Activated CD4-positive, alpha-beta memory T cell treated with anti-CD3 and anti-CD28 coated beads, Interleukin-2, amount 10 ng/mL, durations not matched to agents 7 days and 5 days (primary cell): ENCODE measurements around the gene ATRN. TPM values are rescaled to one million over a fixed set of nuclear protein-coding genes. Genes with fewer than 3 reads are reported as not detected.
"Not testable (repeated sequence)": the region's sequence is repeated elsewhere in the genome, so short reads cannot be mapped to it uniquely, and the experiment has no call there.

Experiments
- CTCF ChIA-PET: fragments of 350-600 bp; sonication (Branson Sonifier 250); formaldehyde crosslinking; loops from one replicate; lab custom pipeline; 2021; ENCODE audit warnings: antibody characterized with exemption, inconsistent platforms; lab: Charles Lee
- POLR2A ChIA-PET: fragments of 350-600 bp; sonication (Branson Sonifier 250); formaldehyde crosslinking; loops from one replicate; lab custom pipeline; 2021; ENCODE audit warnings: antibody characterized with exemption; lab: Charles Lee
- DNase-seq: peaks from one replicate; pipeline ENCODE4 v3.0.0-alpha.2; 2020
- H3K27ac Mint-ChIP-seq: one replicate; pipeline ENCODE4 v1.8.0; 2021; ENCODE audit warnings: mild to moderate bottlenecking, mixed read lengths
- H3K27me3 Mint-ChIP-seq: one replicate; pipeline ENCODE4 v1.8.0; 2021; ENCODE audit warnings: mixed read lengths
- H3K36me3 Mint-ChIP-seq: one replicate; pipeline ENCODE4 v1.8.0; 2021; ENCODE audit warnings: low read depth, mixed read lengths
- H3K4me1 Mint-ChIP-seq: one replicate; pipeline ENCODE4 v1.8.0; 2021; ENCODE audit warnings: mixed read lengths
- H3K4me3 Mint-ChIP-seq: one replicate; pipeline ENCODE4 v1.8.0; 2021; ENCODE audit warnings: mild to moderate bottlenecking, mixed read lengths
- H3K9me3 Mint-ChIP-seq: one replicate; pipeline ENCODE4 v1.8.0; 2021; ENCODE audit warnings: mixed read lengths
- total RNA-seq, 2 experiments: library from RNA; stranded (reverse); gene quantifications; one replicate each; pipeline ENCODE4 v1.2.3, GENCODE V29; 2021

Gene ATRN
- total RNA-seq, 2 experiments from 2014 or later, result 7.8 to 8.1 TPM

GRCh38 chr20:3505148-3505547 lies 34.3 kb downstream of the ATRN start:
- no peaks in the 10 kb centered on the region for H3K36me3 Mint-ChIP-seq
- no peak overlapping the region for H3K27ac Mint-ChIP-seq
- H3K27me3 Mint-ChIP-seq, result no peaks in the 10 kb centered on the region
- ChIA-PET CTCF (no interaction called here), POLR2A (no interaction called here)
- H3K4me3 Mint-ChIP-seq, result no peak overlapping the region
- no peaks in the 10 kb centered on the region for H3K9me3 Mint-ChIP-seq
- no peak for DNase-seq
- H3K4me1 Mint-ChIP-seq, result peaks cover 8% of the 10 kb centered on the region

- Mint-ChIP-seq H3K4me1 (peaks cover 8% of the 10 kb centered on the region), H3K27ac (no peak overlapping the region), H3K27me3 (no peaks in the 10 kb centered on the region), H3K9me3 (no peaks in the 10 kb centered on the region), H3K4me3 (no peak overlapping the region), H3K36me3 (no peaks in the 10 kb centered on the region)
- ChIA-PET POLR2A (no interaction called here), CTCF (no interaction called here)
- DNase-seq, result no peak
Measured at GRCh38 chr20:3509064-3509463, 38.2 kb downstream of the ATRN start.

- ChIA-PET POLR2A (no interaction called here), CTCF (interaction anchor here (0.6 kb wide), 1 partner anchor 294 kb away, joined by 3 read pairs; no protein-coding TSS in a partner anchor)
- H3K27me3 Mint-ChIP-seq, result no peaks in the 10 kb centered on the region
- no peaks in the 10 kb centered on the region for H3K36me3 Mint-ChIP-seq
- no peaks in the 10 kb centered on the region for H3K9me3 Mint-ChIP-seq
- H3K27ac Mint-ChIP-seq, result no peak overlapping the region
- H3K4me1 Mint-ChIP-seq, result peaks cover 8% of the 10 kb centered on the region
- H3K4me3 Mint-ChIP-seq, result no peak overlapping the region
- DNase-seq, result no peak
Measured at GRCh38 chr20:3510110-3510509, 39.3 kb downstream of the ATRN start.

- H3K9me3 Mint-ChIP-seq, POLR2A ChIA-PET, H3K27me3 Mint-ChIP-seq, DNase-seq, H3K27ac Mint-ChIP-seq, H3K4me3 Mint-ChIP-seq, H3K4me1 Mint-ChIP-seq, H3K36me3 Mint-ChIP-seq, CTCF ChIA-PET: not testable (repeated sequence)
Measured at GRCh38 chr20:3512239-3512638, 41.4 kb downstream of the ATRN start.

DNA sequence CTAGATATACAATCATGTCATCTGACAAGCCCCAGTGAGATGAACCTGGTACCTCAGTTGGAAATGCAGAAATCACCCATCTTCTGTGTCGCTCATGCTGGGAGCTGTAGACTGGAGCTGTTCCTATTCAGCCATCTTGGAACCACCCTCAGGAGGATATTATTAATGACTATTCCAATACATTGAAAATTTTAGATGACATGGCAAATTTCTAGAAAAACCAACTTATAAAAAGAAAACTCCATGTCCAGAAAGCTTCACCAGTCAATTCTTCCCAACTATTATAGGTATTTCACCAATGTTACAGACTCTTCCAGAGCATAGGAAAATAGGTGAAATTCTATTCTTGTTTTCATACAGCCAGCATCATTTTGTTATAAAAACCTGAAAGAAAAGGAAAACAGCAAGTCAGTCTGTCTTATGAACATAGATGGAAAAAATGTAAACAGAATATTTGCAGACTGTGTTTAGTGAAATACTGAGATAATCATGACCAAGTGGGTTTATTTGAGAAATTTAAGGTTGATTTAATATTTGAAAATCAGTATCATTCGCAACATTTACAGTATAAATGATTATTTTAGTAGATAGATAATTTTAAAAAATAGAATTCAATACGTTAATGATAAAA lies 43.3 kb downstream of the ATRN start:
- ChIA-PET CTCF (no interaction called here), POLR2A (no interaction called here)
- Mint-ChIP-seq H3K9me3 (no peaks in the 10 kb centered on the region), H3K4me3 (no peak overlapping the region), H3K4me1 (no peaks in the 10 kb centered on the region), H3K27me3 (no peaks in the 10 kb centered on the region), H3K27ac (no peak overlapping the region), H3K36me3 (no peaks in the 10 kb centered on the region)
- DNase-seq, result no peak

DNA sequence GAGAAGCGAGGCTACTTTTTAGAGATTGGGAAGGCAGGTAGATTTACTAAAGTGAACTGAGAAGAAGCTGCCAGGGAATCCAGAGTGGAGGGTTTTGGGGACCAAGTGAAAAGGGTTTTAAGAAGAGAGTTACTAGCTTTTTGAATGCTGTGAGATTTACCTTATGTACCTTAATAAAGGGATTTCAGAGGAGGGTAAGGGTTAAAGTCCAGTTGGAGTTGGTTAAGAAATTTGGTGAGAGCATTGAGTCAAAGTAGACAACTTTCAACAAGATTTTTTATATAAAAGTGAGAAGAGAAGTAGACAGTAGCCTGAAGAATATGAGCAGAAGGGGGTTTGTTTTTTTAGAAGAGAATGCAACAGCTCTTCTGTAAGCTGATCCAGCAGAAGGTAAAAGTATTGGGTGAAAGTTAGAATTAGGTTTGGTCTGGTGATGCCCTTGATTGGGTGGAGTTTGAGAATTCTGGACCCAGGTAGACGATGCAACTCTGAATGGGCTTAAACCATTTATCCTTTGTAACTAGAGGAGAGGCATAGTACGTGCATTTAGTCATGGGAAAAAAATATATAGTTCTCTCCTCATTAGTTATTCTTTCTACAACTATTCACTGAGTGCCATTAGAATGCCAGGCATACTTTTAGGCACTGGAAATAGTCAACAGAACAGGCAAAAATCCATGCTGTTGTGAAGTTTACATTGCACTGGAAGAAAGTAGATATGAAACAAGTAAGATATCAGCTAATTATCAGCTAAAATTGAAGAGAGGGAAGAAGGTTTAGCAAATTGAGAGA lies 44.8 kb downstream of the ATRN start:
- H3K27ac Mint-ChIP-seq, result no peak overlapping the region
- no peaks in the 10 kb centered on the region for H3K27me3 Mint-ChIP-seq
- H3K4me1 Mint-ChIP-seq, result no peaks in the 10 kb centered on the region
- peaks cover 3% of the 10 kb centered on the region for H3K36me3 Mint-ChIP-seq
- no peak for DNase-seq
- no peaks in the 10 kb centered on the region for H3K9me3 Mint-ChIP-seq
- H3K4me3 Mint-ChIP-seq, result no peak overlapping the region
- POLR2A ChIA-PET, result no interaction called here
- CTCF ChIA-PET, result no interaction called here

DNA sequence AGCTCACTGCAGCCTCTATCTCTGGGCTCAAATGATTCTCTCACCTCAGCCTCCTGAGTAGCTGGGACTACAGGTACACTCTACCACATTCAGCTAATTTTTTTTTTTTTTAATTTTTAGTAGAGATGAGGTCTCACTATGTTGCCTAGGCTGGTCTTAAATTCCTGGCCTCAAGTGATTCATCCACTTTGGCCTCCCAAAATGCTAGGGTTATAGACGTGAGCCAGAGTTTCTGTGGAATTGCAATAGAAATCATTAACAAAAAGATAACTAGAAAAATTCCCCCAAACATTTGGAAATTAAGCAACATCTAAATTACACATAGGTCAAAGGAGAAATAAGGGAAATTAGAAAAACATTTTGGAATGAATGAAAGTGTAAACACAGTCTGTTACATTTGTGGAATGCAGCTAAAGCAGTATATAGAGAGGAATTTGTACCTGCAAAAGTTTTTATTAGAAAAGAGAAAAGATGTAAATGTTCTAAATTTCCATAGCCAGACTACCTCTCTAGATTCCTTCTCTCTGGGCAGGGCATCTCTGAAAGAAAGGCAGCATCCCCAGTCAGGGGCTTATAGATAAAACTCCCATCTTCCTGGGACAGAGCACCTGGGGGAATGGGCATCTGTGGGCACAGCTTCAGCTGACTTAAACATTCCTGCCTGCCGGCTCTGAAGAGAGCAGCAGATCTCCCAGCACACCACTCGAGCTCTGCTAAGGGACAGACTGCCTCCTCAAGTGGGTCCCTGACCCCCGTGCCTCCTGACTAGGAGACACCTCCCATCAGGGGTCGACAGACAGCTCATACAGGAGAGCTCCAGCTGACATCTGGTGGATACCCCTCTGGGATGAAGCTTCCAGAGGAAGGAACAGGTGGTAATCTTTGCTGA lies 51.3 kb downstream of the ATRN start:
- H3K36me3 Mint-ChIP-seq, result peaks cover 31% of the 10 kb centered on the region
- no peaks in the 10 kb centered on the region for H3K27me3 Mint-ChIP-seq
- no peak overlapping the region for H3K27ac Mint-ChIP-seq
- ChIA-PET CTCF (interaction anchor here (0.6 kb wide), 1 partner anchor 1413 kb away, joined by 6 read pairs; no protein-coding TSS in a partner anchor), POLR2A (no interaction called here)
- no peak for DNase-seq
- H3K9me3 Mint-ChIP-seq, result peaks cover 40% of the 10 kb centered on the region
- peaks cover 3% of the 10 kb centered on the region for H3K4me1 Mint-ChIP-seq
- no peak overlapping the region for H3K4me3 Mint-ChIP-seq

DNA sequence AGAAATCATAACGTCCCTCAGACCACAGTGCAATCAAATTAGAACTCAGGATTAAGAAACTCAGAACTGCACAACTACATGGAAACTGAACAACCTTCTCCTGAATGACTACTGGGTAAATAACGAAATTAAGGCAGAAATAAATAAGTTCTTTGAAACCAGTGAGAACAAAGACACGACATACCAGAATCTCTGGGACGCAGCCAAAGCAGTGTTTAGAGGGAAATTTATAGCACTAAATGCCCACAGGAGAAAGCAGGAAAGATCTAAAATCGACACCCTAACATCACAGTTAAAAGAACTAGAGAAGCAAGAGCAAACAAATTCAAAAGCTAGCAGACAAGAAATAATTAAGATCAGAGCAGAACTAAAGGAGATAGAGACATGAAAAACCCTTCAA lies 53.9 kb downstream of the ATRN start:
- DNase-seq, H3K4me1 Mint-ChIP-seq, H3K27me3 Mint-ChIP-seq, H3K27ac Mint-ChIP-seq, H3K4me3 Mint-ChIP-seq, CTCF ChIA-PET, POLR2A ChIA-PET: not testable (repeated sequence)
- Mint-ChIP-seq H3K9me3 (peaks cover 40% of the 10 kb centered on the region), H3K36me3 (peaks cover 31% of the 10 kb centered on the region)

GRCh38 chr20:3532089-3532615 lies 61.3 kb downstream of the ATRN start:
- Mint-ChIP-seq H3K36me3 (peaks cover 4% of the 10 kb centered on the region), H3K4me1 (peaks cover 3% of the 10 kb centered on the region), H3K27me3 (no peaks in the 10 kb centered on the region), H3K4me3 (no peak overlapping the region), H3K9me3 (no peaks in the 10 kb centered on the region), H3K27ac (no peak overlapping the region)
- ChIA-PET CTCF (no interaction called here), POLR2A (no interaction called here)
- no peak for DNase-seq

DNA sequence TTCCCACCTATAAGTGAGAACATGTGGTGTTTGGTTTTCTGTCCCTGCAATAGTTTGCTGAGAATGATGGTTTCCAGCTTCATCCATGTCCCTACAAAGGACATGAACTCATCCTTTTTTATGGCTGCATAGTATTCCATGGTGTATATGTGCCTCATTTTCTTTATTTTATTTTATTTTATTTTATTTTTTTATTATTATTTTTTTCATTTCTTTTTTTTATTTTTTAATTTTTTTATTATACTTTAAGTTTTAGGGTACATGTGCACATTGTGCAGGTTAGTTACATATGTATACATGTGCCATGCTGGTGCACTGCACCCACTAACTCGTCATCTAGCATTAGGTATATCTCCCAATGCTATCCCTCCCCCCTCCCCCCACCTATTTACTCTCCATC lies 66.9 kb downstream of the ATRN start:
- H3K36me3 Mint-ChIP-seq, result peaks cover 15% of the 10 kb centered on the region
- H3K9me3 Mint-ChIP-seq, H3K27ac Mint-ChIP-seq, H3K4me1 Mint-ChIP-seq, DNase-seq, H3K4me3 Mint-ChIP-seq, POLR2A ChIA-PET, H3K27me3 Mint-ChIP-seq, CTCF ChIA-PET: not testable (repeated sequence)

GRCh38 chr20:3539311-3540107 lies 68.7 kb downstream of the ATRN start:
- H3K9me3 Mint-ChIP-seq, result no peaks in the 10 kb centered on the region
- peaks cover 15% of the 10 kb centered on the region for H3K36me3 Mint-ChIP-seq
- no peaks in the 10 kb centered on the region for H3K4me1 Mint-ChIP-seq
- no peaks in the 10 kb centered on the region for H3K27me3 Mint-ChIP-seq
- no peak overlapping the region for H3K27ac Mint-ChIP-seq
- H3K4me3 Mint-ChIP-seq, result no peak overlapping the region
- DNase-seq, result no peak
- POLR2A ChIA-PET, result no interaction called here
- CTCF ChIA-PET, result no interaction called here

DNA sequence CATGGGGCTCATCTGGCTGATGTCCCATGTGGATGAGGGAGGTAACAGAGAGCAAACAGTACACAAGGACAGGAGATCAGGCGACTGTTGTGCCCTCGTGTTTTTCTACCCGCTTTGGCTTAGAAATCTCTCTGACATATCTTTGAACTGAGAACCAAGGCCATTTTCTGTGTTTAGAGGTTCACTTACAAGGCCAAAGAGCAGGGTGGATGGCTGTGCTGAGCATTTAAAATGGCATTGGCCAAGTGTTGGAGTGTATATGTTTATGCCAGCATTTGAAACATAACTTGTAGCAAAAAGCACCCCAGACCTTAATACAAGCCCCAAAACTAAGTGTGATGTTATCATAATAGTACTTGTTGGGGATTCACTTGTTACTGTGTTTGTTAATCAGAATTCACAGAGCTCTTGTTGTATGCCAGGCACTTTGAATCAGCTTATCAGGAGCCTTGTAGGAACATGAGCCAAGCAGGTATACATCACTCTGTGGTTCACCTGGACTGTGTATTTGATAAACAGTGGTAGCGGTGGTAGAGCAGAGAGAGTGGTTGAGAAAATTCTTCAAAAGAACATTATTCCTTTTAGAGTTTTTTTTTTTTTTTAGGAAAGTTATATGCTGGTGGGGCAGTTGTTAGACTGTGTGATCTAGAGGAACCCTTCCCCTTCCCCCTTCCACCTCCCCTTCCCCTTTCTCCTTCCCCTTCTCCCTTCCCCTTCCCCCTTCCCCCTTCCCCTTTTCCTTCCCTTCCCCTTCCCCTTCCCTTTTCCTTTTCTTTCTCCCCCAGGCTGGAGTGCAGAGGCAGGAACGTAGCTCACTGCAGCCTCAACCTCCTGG lies 71.3 kb downstream of the ATRN start:
- Mint-ChIP-seq H3K9me3 (no peaks in the 10 kb centered on the region), H3K4me3 (no peak overlapping the region), H3K36me3 (peaks cover 12% of the 10 kb centered on the region), H3K27ac (no peak overlapping the region), H3K4me1 (peaks cover 1% of the 10 kb centered on the region), H3K27me3 (no peaks in the 10 kb centered on the region)
- CTCF ChIA-PET, result interaction anchor here (0.6 kb wide), 1 partner anchor 488 kb away, joined by 3 read pairs; no protein-coding TSS in a partner anchor
- no peak for DNase-seq
- POLR2A ChIA-PET, result no interaction called here
